Fibroblast of peridontal ligament (primary cell): ENCODE measurements around the gene NPC1.
A peak's percentile ranks its signal among the peaks of the same experiment; 100 is the strongest.
"Not testable (repeated sequence)": the region's sequence is repeated elsewhere in the genome, so short reads cannot be mapped to it uniquely, and the experiment has no call there.

Source experiments
- DNase-seq: peaks from one replicate; pipeline ENCODE4 v3.0.0-alpha.2; 2010; ENCODE audit errors: extremely low read depth

Gene NPC1

DNA sequence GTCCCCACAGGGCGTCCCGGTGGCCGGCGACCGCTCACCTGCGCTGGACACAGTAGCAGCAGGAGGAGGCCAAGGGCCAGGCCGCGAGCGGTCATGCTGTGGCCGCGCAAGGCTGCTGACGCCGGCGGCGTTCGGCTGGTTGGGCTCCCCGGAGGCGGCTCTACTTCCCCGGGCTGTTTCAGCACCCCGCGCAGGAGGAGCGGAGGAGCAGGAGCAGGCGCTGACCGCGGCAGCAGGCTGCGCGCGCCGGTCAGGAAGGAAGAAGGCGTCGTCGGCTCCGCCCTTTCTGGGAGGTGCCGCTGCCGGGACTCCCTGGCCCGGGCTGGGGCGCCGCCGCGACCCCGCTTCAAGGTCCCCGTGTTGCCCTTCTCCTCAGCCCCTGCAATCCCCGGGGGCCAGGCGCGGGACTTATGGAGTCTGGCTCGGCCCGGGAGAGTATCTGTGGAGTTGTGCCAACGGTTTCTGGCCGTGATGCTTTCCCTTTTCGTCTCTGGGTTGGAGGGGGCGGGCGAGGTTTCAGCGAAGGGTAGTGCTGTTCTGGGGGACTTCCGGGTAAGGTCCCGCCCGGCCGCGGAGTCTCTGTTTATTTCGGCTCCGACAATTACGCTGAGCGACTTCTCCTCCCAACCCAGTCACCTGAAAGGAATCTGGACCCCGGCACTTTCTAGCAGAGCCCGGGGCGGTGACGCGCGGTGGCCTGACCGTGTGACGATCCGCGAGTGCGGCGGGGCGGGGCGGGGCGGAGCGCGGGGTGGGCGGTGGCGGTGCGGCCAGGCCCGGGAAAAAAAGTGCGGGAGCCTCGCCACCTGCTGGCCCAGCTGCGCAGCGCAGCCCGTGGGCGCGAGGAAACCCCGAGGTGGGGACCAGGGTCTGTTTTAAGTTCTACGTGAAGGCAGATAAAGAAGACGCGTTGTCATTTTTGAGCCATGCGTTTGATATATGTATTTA lies at the start of gene NPC1:
Gene NPC1, minus strand, starts transcription at position 258 of the 948 bp plus-strand sequence. Its CDS starts 163 bp downstream, at position 95.
- DNase-seq, result peak; percentile 91

DNA sequence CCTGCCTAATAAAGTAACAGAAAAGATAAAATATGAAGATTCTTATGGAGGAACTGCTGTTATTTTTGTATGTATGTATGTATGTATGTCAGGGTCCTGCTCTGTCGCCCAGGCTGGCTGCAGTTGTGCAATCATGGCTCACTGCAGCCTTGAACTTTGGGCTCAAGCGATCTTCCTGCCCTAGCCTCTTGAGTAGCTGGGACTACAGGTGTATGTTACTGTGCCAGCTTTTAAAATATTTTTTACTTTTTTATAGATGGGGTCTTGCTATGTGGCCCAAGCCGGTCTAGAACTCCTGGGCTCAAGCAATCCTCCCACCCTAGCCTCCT lies 49.7 kb upstream of the NPC1 start:
- no peak for DNase-seq

DNA sequence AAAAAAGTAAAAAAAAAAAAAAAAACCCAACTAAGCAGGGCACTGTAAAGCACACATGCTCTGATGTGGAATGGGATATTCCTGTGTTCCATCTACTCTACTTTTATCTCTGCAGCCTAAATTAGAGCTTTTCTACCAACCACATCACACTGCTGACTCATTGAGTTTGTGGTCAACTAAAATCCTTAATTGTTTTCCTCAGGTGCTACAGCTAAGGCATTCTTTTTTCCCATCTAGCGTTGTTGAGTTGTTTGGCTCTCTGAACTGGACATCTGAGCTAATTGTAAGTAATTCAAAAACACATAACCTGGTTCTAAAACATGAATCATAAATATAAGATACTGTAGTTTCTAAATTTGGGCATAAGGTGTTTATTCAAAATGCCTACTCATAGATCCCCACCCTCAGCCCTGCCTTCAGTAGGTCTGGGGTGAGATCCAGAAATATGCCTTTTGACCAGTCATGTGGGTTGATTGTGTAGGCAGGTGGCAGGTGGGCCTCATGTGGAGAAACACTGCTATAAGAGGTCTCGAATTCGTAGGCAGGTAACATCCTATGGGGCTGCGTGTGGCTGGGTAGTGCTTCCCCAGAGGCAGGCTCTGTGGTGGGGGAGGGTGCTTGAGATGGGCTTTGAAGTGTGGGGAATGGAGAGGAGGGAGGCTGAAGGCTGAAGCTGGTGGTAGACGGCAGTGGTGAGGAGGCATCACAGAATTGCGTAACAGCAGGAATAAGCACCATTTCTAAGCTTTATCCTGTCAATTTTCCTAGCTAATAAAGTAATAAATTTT lies 49.2 kb upstream of the NPC1 start:
- DNase-seq, result no peak

DNA sequence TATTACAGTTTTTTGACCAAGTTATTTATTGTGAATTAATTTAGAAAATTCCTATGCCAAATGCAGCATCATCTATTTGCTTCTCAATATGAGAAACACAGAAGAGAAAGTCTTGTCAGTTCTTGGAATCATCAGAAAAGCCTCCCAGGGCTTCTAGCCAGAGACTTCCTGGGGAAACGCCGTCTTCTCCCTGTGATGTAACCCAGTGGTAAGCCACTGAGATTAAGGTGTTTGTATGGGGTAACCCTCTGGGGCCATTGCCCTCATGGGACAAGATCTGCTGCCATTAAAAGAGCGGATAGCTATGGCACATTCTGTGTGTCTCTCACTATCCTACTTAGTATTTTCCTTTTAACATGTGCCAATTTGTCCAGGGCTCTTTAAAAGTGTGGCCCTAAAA lies 48.4 kb upstream of the NPC1 start:
- DNase-seq, result no peak

DNA sequence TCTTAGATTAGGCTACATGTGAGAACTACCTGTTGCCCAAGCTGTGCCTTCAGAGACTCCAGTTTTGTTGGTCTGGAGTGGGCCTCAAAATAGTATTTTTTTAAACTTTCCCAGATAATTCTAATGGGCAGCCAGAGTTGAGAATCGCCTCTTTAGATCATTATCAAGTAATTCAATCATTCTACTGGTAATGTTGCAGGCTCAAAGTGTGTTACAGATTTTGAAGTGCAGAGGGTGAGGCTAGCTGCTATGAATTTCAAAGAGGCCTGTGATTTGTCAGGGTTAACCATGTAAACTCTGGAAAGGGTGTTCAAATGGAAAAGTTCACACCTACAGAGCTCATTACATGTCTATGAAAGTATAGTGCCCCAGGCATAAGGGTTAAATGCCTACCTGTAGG lies 46.3 kb upstream of the NPC1 start:
- DNase-seq, result no peak

DNA sequence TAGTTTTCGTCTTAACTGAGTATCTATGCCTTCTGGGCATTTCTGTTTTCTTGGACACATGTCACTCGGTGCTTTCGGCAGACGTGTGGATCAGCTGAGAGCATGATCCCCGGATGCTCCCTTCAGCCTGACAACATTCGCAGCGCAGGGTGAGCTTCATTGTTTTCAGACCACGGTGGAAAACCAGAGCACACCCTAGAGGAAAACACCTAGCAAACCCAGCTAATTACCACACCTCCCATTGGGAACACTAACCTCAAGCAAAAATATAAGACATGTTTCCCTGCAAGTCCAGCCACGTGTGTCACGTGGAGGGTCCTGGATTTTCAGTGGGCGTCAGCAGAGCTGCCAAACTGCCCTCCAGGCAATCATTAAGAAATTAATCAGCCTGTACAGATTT lies 45.4 kb upstream of the NPC1 start:
- no peak for DNase-seq

DNA sequence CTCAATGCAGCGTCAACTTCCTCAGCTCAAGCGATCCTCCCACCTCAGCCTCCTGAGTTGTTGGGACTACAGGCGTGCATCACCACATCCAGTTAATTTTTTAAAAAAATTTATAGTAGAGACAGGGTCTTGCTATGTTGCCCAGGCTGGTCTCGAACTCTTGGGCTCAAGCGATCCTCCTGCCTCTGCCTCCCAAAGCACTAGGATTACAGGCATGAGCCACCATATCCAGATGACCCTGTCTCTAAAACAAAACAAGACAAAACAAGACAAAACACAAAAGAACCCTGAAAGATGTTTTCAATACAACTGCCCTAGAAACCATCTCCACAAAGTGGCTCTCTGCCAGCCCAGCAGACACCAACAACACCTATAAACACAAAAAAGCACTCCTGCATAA lies 45.0 kb upstream of the NPC1 start:
- DNase-seq, result no peak

DNA sequence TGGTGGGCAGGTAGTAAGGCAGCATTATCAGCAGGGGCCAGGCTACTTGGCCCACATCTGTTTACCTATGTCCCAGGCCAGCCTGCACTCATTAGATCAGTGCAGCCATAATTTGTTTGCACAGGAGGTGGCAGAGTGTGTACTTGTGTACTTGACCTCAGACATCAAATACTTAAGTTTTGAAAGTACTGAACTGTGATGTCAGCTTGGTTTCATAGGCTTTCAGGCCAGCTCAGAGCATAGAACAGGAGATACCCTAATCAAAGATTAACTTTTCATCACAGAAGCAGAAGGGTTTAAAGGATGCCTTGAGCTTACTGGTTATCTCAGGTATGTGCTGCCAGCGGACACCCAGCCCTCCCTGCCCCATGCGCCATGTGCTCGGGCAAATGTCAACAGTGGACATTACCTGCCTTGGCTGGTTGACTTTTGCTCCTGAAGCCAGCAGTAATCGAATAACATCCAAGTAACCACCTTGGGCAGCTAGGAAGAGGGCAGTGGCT lies 43.2 kb upstream of the NPC1 start:
- no peak for DNase-seq

DNA sequence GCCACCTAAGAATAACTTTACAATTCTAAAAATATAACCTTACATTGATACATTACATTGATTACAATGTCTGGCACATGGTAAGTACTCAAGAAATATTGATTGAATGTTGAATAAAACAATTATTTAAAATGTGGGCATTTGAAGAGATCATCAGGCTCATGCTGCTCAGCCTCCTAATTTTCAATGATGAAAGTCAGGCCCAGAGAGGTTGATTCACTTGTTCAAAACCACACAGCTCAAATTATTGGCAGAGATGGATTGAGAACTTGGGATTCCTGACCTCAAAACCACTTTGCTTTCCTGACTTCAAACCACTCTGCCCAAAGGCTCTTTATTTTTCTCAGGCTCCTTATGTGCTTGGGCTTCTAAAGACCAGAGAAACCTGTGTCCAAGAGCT lies 41.7 kb upstream of the NPC1 start:
- DNase-seq, result no peak

DNA sequence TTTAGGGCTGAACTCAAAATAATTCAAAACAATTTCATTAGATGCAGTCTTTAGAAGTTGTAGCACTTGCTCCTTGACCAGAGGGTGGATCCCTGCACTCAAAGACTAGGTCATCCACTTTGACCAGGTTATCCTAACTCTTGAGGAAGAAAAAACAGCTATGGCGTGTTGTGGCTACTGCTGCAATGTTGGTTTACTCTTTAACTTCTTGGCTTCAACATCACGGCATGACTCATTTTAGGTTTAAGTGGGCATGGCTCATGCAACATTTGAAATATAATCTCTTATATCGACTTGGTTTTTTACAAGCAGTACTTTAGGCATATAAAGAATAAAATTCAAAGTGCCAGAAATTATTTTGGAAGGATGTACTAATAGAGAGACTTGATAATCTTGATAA lies 41.0 kb upstream of the NPC1 start:
- peak; percentile 95 for DNase-seq

DNA sequence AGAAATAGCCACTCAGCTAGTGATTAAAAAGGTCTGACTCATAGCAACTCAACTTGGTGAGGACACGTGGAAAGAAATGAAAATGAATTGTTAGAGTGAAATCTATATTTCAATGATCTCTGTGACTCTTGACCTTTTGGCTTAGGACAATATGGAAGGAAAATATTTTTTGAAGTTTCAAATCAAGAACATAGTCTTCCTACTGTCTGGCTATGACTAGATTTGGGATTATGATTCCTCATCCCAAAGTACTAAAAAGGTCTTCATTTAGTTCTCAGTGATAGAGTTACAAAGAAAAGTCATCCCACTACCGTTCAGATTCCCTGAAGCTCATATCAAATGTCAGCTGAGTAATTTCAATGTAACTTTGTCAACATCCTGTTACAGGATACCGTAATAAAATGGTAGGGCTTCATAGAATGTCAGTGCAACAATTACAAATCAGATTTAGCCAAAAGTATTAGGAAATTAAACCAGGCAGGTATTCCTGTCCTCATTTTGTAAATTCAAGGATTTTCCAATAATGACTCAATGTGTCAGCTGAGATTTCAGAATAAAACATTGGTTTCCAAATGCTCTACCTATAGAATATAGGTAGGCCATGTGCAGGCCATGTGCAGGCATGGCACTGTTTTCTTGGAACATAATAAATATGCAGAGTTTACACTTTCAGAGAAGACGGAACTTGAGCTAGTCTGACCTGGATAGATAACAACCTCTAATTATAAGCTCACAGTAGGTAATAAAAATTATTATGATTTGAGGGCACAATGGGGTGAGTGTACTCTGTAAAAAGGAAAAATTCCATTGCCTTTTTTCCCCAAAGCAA lies 40.4 kb upstream of the NPC1 start:
- peak; percentile 58 for DNase-seq

DNA sequence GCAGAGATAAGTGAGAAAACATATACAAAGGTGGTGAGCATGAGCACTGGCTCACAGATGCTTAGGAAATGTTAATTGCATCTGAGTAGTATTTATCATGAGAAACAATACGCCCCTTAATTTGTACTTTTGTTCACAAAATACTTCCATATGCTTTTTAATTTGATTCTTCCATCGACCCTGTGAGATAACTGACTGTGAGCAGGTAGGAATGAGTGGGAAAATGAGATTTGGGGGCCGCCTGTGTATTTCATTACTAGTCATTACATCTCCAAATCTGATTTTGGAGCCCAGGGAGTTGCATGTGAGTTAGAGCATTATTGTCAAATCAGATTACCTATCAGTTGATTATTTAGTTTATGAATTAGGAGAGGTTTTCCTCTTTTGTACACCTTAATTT lies 36.7 kb upstream of the NPC1 start:
- no peak for DNase-seq

DNA sequence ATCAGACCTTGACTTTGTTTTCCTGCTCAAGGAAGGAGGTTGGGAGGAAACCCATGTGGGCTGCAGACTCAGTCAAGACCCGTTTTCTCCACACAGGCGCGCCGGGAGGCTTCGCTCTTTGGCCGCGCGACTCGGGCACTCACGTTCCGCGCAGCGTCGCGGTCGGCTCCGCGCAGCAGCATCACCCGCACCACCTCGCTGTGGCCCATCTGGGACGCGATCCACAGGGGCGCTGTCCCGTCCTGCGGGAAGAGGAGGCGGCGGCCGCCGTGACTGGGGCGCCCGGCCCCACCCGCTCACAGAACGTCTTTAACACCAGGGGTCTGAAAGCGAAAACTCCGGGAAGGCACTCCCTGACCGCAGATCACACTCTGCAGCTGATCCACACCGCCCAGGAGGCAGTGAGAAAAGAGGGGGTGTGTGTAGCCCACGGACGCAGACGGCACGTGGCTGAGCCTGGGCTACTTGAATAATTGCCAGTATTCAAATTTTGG lies 33.1 kb upstream of the NPC1 start:
- no peak for DNase-seq

DNA sequence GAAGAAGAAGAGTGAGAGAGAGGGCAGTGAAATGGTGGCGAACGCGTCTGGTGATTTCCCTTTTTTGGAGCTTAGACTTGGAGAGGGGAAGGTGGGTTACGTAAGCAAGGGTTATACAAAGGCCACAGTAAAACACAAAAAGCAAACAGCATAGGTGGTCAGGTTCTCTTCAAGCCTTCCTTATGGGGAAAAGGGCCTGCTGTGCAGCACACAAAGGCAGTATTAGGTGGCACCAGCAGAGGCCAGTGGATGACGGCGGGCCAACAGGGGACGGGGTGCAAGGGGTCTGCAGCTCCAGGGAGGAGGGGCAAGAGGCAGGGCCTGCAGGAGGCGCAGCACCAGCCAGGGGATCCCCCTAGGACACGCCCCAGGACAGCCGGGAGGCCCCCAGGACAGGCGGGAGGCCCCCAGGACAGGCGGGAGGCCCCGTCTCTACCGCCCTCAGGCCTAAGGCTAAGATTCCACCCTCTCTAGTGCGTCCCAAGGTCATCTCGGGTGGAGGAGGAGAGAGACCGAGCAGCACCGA lies 32.6 kb upstream of the NPC1 start:
- DNase-seq, result no peak

DNA sequence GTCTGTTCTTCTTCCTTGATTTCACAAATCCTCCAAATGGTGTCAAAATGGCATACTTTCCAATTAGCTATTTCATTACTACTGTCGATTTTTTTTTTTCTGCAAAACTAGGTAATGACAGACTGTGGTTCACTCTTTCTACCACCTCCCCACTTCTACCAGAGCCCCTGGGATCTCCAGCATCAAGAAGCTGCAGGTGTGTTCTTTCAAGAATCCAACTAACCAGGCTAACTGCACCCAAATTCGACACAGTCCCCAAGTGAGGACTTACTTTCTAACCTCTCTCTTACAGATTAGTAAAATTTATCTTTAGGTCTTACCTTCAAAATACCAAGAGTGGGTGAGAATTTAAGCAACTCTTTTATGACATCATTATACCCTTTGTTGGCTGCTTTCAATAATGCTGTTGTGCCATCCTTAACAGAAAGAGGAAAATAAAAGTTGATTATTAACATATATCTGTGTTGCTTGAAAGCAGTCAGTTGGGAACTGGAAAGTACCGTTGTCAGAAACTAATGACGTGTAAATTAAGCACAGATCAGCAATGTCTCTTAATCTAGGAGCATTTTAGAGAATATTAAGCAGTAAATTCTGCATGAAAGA lies 31.2 kb upstream of the NPC1 start:
- no peak for DNase-seq

DNA sequence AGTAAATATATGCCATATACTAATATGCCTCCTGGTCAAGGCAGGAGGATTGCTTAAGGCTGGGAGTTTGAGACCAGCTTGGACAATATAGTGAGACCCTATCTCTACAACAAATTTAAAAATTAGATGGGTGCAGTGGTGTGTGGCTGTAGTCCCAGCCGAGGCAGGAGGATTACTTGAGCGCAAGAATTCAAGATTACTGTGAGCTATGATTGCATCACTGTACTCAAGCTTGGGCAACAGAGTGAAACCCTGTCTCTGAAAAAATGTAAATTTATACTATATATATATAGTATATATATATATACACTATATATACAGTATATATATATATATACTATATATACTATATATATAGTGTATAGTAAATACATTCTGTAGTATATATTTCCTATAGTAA lies 30.0 kb upstream of the NPC1 start:
- DNase-seq, result no peak

DNA sequence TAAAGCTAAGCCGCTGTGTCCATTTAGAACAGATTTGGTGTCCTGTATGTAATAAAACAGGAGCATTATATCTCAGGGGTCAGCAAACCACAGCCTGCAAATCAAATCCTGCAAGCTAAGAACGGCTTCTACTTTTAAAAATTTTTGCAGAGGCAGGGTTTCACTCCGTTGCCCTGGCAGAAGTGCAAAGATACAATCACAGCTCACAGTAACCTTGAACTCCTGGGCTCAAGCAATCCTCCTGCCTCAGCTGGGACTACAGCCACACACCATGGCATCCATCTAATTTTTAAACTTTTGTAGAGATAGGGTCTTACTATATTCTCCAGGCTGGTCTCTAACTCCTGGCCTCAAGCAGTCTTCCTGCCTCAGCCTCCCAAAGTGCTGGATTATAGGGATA lies 28.6 kb upstream of the NPC1 start:
- DNase-seq, result no peak

DNA sequence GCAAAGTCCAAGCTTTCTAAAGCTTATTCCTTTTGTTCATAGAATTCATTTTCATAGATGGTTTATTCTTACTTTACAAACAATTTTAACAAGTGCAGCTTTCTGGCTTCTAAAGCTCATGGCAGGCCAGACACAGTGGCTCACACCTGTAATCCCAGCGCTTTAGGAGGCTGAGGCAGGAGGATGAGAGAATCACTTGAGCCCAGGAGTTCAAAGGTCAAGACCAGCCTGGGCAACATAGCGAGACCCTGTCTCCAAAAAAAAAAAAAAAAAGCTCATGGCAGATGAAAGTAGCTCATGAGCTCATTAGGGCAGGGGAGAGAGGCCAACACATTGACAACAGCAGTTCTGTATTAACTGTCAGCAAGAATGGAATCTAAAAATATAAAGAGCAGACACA lies 28.1 kb upstream of the NPC1 start:
- no peak for DNase-seq

DNA sequence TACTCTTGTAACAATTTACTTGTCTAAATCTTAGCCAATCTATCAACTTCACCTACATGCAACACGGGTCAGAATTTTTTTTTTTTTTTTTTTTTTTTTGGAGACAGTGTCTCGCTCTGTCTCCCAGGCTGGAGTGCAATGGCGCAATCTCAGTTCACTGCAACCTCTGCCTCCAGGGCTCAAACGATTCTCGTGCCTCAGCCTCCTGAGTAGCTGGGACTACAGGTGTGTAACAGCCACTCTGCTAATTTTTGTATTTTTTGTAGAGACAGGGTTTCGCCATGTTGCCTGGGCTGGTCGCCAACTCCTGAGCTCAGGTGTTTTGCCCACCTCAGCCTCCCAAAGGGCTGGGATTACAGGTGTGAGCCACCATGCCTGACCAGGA lies 26.8 kb upstream of the NPC1 start:
- DNase-seq, result not testable (repeated sequence)

DNA sequence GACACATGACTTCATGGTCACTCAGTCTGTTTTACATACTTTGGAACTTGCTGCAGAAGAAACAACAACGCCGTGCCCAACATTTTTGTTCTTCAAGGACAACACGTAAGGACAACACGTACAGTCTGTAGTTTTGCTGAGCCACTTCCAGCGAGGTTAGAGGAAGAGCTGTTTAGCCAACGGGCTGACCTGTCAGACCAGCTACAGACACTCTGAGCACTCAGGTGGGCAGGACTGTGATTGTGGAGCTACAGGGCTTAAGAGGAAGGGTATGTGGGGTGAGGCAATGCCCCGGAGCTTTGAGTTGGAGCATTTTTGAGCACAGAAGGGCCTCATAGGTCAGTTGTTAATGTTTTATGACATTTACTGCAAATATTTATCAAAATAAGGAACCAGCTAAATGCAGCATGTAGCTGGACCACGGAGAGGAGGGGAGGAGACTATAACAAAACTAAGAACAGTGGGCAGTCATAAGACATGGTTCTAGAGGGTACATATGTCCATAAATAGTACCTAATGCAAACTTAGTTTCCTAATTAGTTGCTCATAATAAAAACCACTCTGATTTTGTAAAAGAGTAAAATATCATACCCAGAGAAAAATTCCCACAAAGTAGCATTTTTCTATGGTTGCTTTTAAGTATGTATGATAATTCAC lies 26.3 kb upstream of the NPC1 start:
- DNase-seq, result no peak
